ENCODE measurements around the gene RPS6KA2. TPM values are rescaled to one million over a fixed set of nuclear protein-coding genes. Genes with fewer than 3 reads are reported as not detected.

RPS6KA2 gene
- total and polyA plus RNA-seq, 2 experiments from 2014 or later, result 12.5 to 25.3 TPM

- Histone ChIP-seq H3F3A (replicated peaks; ENCODE audit: low read depth) (no peaks in the 10 kb centered on the region), H3K36me3 (ENCODE audit: insufficient read depth) (no peaks in the 10 kb centered on the region), H3K27me3 (ENCODE audit: insufficient read depth) (no peaks in the 10 kb centered on the region), H3K27ac (ENCODE audit: low read depth) (no peak overlapping the region), H2AFZ (no peak overlapping the region), H3K4me3 (no peak overlapping the region), H4K20me1 (replicated peaks; ENCODE audit: insufficient read depth) (no peaks in the 10 kb centered on the region; the same call in 1 of the 2 replicates), H3K9me2 (ENCODE audit: insufficient read depth) (no peaks in the 10 kb centered on the region), H3K4me1 (ENCODE audit: insufficient read depth) (no peaks in the 10 kb centered on the region), H3K79me2 (replicated peaks; ENCODE audit: insufficient read depth) (no peaks in the 10 kb centered on the region), H3K4me2 (no peak overlapping the region)
- ATAC-seq (no peak), DNase-seq (ENCODE audit: low spot score) (no peak)
- no peaks in the 10 kb centered on the region; the same call in 2 of the 3 replicates for H3K9me3 Mint-ChIP-seq
- TF ChIP-seq EZH2 (IDR thresholded peaks at IDR 0.05; ENCODE audit: low read depth, unreplicated experiment), result no peak
- no peak for TF ChIP-seq STAT1 (IDR thresholded peaks at IDR 0.05; ENCODE audit: unreplicated experiment)
- no peak for TF ChIP-seq ZNF462 (CRISPR knock-in tag; IDR thresholded peaks at IDR 0.05)
- TF ChIP-seq, protein P1, sequence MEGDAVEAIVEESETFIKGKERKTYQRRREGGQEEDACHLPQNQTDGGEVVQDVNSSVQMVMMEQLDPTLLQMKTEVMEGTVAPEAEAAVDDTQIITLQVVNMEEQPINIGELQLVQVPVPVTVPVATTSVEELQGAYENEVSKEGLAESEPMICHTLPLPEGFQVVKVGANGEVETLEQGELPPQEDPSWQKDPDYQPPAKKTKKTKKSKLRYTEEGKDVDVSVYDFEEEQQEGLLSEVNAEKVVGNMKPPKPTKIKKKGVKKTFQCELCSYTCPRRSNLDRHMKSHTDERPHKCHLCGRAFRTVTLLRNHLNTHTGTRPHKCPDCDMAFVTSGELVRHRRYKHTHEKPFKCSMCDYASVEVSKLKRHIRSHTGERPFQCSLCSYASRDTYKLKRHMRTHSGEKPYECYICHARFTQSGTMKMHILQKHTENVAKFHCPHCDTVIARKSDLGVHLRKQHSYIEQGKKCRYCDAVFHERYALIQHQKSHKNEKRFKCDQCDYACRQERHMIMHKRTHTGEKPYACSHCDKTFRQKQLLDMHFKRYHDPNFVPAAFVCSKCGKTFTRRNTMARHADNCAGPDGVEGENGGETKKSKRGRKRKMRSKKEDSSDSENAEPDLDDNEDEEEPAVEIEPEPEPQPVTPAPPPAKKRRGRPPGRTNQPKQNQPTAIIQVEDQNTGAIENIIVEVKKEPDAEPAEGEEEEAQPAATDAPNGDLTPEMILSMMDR (conservative IDR thresholded peaks at IDR 0.05; ENCODE audit: low read depth in 2 of 2), result no peak
- TF ChIP-seq ZNF114 (CRISPR knock-in tag; IDR thresholded peaks at IDR 0.05), result no peak
- no peak for TF ChIP-seq POLR2AphosphoS5 (IDR thresholded peaks at IDR 0.05; ENCODE audit: low read depth)
- no peak for TF ChIP-seq JUNB (IDR thresholded peaks at IDR 0.05; ENCODE audit: unreplicated experiment)
- TF ChIP-seq, protein P2, sequence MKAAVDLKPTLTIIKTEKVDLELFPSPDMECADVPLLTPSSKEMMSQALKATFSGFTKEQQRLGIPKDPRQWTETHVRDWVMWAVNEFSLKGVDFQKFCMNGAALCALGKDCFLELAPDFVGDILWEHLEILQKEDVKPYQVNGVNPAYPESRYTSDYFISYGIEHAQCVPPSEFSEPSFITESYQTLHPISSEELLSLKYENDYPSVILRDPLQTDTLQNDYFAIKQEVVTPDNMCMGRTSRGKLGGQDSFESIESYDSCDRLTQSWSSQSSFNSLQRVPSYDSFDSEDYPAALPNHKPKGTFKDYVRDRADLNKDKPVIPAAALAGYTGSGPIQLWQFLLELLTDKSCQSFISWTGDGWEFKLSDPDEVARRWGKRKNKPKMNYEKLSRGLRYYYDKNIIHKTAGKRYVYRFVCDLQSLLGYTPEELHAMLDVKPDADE (IDR thresholded peaks at IDR 0.05), result no peak
- TF ChIP-seq ZNF331 (CRISPR knock-in tag; IDR thresholded peaks at IDR 0.05; ENCODE audit: low read depth), result no peak
- no peak for TF ChIP-seq CREB1 (CRISPR knock-in tag; IDR thresholded peaks at IDR 0.05; ENCODE audit: low read depth)
- no peak for TF ChIP-seq EZH2phosphoT487 (IDR thresholded peaks at IDR 0.05; ENCODE audit: unreplicated experiment)
- TF ChIP-seq, protein P3, sequence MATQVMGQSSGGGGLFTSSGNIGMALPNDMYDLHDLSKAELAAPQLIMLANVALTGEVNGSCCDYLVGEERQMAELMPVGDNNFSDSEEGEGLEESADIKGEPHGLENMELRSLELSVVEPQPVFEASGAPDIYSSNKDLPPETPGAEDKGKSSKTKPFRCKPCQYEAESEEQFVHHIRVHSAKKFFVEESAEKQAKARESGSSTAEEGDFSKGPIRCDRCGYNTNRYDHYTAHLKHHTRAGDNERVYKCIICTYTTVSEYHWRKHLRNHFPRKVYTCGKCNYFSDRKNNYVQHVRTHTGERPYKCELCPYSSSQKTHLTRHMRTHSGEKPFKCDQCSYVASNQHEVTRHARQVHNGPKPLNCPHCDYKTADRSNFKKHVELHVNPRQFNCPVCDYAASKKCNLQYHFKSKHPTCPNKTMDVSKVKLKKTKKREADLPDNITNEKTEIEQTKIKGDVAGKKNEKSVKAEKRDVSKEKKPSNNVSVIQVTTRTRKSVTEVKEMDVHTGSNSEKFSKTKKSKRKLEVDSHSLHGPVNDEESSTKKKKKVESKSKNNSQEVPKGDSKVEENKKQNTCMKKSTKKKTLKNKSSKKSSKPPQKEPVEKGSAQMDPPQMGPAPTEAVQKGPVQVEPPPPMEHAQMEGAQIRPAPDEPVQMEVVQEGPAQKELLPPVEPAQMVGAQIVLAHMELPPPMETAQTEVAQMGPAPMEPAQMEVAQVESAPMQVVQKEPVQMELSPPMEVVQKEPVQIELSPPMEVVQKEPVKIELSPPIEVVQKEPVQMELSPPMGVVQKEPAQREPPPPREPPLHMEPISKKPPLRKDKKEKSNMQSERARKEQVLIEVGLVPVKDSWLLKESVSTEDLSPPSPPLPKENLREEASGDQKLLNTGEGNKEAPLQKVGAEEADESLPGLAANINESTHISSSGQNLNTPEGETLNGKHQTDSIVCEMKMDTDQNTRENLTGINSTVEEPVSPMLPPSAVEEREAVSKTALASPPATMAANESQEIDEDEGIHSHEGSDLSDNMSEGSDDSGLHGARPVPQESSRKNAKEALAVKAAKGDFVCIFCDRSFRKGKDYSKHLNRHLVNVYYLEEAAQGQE (IDR thresholded peaks at IDR 0.05; ENCODE audit: unreplicated experiment), result no peak
- TF ChIP-seq NANOG (IDR thresholded peaks at IDR 0.05; ENCODE audit: borderline replicate concordance), result no peak
- peaks cover 8% of the 10 kb centered on the region for H3K4me1 Mint-ChIP-seq
- H3K4me3 Mint-ChIP-seq, result no peak overlapping the region
- peaks cover 24% of the 10 kb centered on the region for H3K36me3 Mint-ChIP-seq (ENCODE audit: low read depth)
- peaks cover 15% of the 10 kb centered on the region for H3K27me3 Mint-ChIP-seq (ENCODE audit: insufficient read depth, low read depth, poor library complexity)
- H3K27ac Mint-ChIP-seq, result no peak overlapping the region
These were observed 161.4 kb downstream of the RPS6KA2 start for GRCh38 chr6:166465671-166466087.
